HEK293T (cell line): ENCODE data around the gene INSM1.
"Not testable (repeated sequence)": the region's sequence is repeated elsewhere in the genome, so short reads cannot be mapped to it uniquely, and the experiment has no call there.

Experiments
- CTCF ChIA-PET: fragments of 350-600 bp; formaldehyde crosslinking; extraction: SDS; loops from one replicate; lab custom pipeline; 2021; ENCODE audit warnings: antibody characterized with exemption, inconsistent platforms; lab: Yijun Ruan, JAX
- POLR2A ChIA-PET: fragments of 350-600 bp; formaldehyde crosslinking; extraction: SDS; loops from one replicate; lab custom pipeline; 2020; ENCODE audit warnings: antibody characterized with exemption, inconsistent platforms; lab: Yijun Ruan, JAX
- DNase-seq: peaks from one replicate; pipeline ENCODE4 v3.0.0; 2012; ENCODE audit warnings: mixed read lengths; ENCODE audit errors: extremely low spot score
- ARNT ChIP-seq: fragments of 450-650 bp; IDR thresholded peaks from 2 replicates; pipeline ENCODE4 v1.6.1; 2017; ENCODE audit warnings: mild to moderate bottlenecking
- BHLHE40 ChIP-seq: fragments of 450-650 bp; IDR thresholded peaks from 2 replicates; pipeline ENCODE4 v1.6.1; 2016; ENCODE audit warnings: mild to moderate bottlenecking, moderate library complexity, borderline replicate concordance
- CTBP1 ChIP-seq: fragments of 450-650 bp; IDR thresholded peaks from 2 replicates; pipeline ENCODE4 v1.6.1; 2016; ENCODE audit warnings: borderline replicate concordance
- ELF4 ChIP-seq: fragments of 450-650 bp; IDR thresholded peaks from 2 replicates; pipeline ENCODE4 v1.6.1; 2017; ENCODE audit warnings: antibody characterized with exemption
- FOXA1 ChIP-seq: fragments of 450-650 bp; IDR thresholded peaks from 2 replicates; pipeline ENCODE4 v1.6.1; 2016; ENCODE audit warnings: mild to moderate bottlenecking
- FOXK2 ChIP-seq: fragments of 450-650 bp; IDR thresholded peaks from 2 replicates; pipeline ENCODE4 v1.6.1; 2016; ENCODE audit warnings: mild to moderate bottlenecking
- FOXM1 ChIP-seq: fragments of 450-650 bp; IDR thresholded peaks from 2 replicates; pipeline ENCODE4 v1.6.1; 2017; ENCODE audit warnings: mild to moderate bottlenecking, borderline replicate concordance
- HDGF ChIP-seq: fragments of 450-650 bp; IDR thresholded peaks from 2 replicates; pipeline ENCODE4 v1.6.1; 2017; ENCODE audit warnings: antibody characterized with exemption, borderline replicate concordance
- L3MBTL2 ChIP-seq: fragments of 450-650 bp; conservative IDR thresholded peaks from 2 replicates; pipeline ENCODE4 v1.6.1; 2016; ENCODE audit warnings: mild to moderate bottlenecking
- LEF1 ChIP-seq: fragments of 450-650 bp; IDR thresholded peaks from 2 replicates; pipeline ENCODE4 v1.6.1; 2017; ENCODE audit warnings: mild to moderate bottlenecking, borderline replicate concordance
- NFRKB ChIP-seq: fragments of 450-650 bp; IDR thresholded peaks from 2 replicates; pipeline ENCODE4 v1.6.1; 2016; ENCODE audit warnings: mild to moderate bottlenecking, moderate library complexity
- SP1 ChIP-seq: fragments of 450-650 bp; IDR thresholded peaks from 2 replicates; pipeline ENCODE4 v1.6.1; 2017
- SUZ12 ChIP-seq: fragments of 450-650 bp; IDR thresholded peaks from 2 replicates; pipeline ENCODE4 v1.6.1; 2016; ENCODE audit warnings: mild to moderate bottlenecking
- TARDBP ChIP-seq: fragments of 450-650 bp; IDR thresholded peaks from 2 replicates; pipeline ENCODE4 v1.6.1; 2016
- ZNF384 ChIP-seq: fragments of 450-650 bp; IDR thresholded peaks from 2 replicates; pipeline ENCODE4 v1.6.1; 2016
- TF ChIP-seq, protein P1 (sequence below): fragments of 450-650 bp; IDR thresholded peaks from 2 replicates; pipeline ENCODE4 v1.6.1; 2016

The INSM1 gene

DNA sequence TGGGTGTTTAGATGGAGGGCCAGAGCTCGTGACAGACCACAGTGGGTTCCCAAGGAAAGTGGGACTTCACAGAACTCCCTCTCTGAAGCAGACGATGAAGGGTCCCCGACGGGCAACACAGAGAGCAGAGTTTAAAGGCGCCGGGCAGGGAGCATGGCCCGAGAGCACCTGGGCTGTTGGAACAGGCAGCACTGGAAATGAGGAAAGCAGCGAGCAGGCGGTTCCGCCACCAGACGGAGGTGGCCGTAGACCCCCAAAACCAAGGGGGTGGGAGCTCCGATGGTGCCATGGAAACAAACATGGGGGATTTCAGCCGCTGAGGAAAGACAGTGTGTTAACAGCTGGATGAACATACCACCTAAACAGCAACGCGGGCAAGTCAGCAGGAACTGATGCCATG is 27.5 kb upstream of the INSM1 start:
- CTCF ChIA-PET: no interaction called here
- no peak for TF ChIP-seq FOXM1
- POLR2A ChIA-PET: no interaction called here
- DNase-seq: no peak

DNA sequence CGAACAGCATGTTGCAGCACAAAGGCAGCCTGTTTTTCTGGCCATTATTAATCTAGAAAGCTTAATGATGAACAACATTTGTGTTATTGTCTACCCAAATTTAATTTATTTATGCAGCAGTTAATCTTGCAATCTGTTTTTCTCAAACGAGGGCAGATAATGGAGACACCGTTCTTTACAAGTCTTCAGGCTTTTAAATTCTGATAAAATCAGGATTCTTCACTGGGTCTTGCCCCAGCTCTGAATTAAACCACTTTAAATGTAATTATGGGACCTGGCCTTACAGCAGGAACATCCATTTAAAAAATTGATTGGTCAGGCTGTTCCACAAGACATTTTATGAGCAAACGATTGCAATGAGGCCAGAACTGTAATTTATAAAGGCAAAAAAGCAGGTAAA is 26.5 kb upstream of the INSM1 start:
- ChIA-PET CTCF (no interaction called here), POLR2A (no interaction called here)
- TF ChIP-seq ZNF384: no peak
- TF ChIP-seq L3MBTL2: no peak
- TF ChIP-seq HDGF: no peak
- no peak for TF ChIP-seq SUZ12
- TF ChIP-seq SP1: no peak
- no peak for TF ChIP-seq ARNT
- no peak for TF ChIP-seq FOXK2
- no peak for TF ChIP-seq FOXA1
- no peak for TF ChIP-seq FOXM1
- TF ChIP-seq, protein P1, sequence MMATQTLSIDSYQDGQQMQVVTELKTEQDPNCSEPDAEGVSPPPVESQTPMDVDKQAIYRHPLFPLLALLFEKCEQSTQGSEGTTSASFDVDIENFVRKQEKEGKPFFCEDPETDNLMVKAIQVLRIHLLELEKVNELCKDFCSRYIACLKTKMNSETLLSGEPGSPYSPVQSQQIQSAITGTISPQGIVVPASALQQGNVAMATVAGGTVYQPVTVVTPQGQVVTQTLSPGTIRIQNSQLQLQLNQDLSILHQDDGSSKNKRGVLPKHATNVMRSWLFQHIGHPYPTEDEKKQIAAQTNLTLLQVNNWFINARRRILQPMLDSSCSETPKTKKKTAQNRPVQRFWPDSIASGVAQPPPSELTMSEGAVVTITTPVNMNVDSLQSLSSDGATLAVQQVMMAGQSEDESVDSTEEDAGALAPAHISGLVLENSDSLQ: no peak
- no peak for TF ChIP-seq CTBP1
- DNase-seq: no peak

DNA sequence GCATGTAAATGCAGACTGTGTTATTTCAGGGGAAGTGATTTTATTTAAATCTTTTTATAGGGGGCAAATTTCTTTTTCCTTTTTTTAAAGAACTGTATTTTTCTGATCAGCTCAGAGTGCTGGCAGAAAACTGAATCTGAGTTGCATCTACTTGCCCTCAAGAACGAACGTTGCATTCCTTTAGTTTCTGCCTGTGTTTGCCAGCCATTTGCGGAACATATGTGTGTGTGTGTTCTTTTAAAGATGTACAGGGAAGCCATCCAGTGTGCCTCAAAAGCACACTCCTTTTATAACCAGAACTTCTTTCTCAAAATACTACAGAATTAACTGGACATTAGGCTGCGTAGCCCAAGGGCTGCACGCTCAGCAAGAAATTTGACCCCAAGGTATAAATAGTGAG is 25.8 kb upstream of the INSM1 start:
- CTCF ChIA-PET: no interaction called here
- no peak for TF ChIP-seq HDGF
- no peak for TF ChIP-seq NFRKB
- no peak for TF ChIP-seq CTBP1
- no peak for TF ChIP-seq FOXM1
- TF ChIP-seq SP1: no peak
- no peak for TF ChIP-seq L3MBTL2
- TF ChIP-seq FOXA1: no peak
- no peak for TF ChIP-seq ZNF384
- TF ChIP-seq ELF4: no peak
- no peak for TF ChIP-seq LEF1
- no peak for TF ChIP-seq ARNT
- TF ChIP-seq TARDBP: no peak
- TF ChIP-seq, protein P1: no peak
- no peak for TF ChIP-seq SUZ12
- TF ChIP-seq FOXK2: no peak
- no peak for TF ChIP-seq BHLHE40
- POLR2A ChIA-PET: no interaction called here
- no peak for DNase-seq

DNA sequence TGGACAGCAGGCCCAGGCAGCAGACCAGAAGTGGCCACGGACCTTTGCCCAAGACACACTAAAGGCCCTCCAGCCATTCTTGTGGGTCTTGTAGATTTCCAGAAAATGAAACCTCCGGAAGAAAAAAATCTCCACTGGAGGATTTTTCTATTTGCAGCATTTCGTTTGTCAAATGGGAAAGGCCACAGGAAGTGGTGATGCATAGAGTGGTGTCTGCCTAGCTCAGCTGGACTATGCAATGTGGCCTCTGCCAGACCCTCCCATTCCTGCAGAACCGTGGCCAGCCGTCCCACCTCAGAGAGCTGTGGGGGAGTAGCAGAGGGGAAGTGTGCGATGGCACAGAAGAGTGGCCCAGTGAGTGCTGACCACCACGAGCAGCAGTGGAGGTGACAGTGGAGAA is 24.0 kb upstream of the INSM1 start:
- TF ChIP-seq L3MBTL2 (no peak), CTBP1 (no peak), BHLHE40 (no peak), LEF1 (no peak), NFRKB (no peak), FOXM1 (no peak), SUZ12 (no peak), TARDBP (no peak), ARNT (no peak), FOXK2 (no peak), ELF4 (no peak), ZNF384 (no peak)
- TF ChIP-seq, protein P1: no peak
- CTCF ChIA-PET: interaction anchor here (1.0 kb wide), 1 partner anchor 12 kb away, joined by 3 read pairs; no protein-coding TSS in a partner anchor
- DNase-seq: no peak
- POLR2A ChIA-PET: no interaction called here

DNA sequence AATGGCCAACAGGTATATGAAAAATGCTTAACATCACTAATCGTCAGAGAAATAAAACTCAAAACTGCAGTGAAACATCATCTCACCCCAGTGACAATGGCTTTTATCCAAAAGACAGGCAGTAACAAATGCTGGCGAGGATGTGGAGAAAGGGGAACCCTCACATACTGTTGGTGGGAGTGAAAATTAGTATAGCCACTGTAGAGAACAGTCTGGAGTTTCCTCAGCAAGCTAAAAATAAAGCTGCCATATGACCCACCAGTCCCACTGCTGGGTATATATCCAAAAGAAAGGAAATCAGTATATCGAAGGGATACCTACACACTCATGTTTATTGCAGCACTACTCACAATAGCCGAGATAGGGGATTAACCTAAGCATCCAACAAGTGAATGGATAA is 23.4 kb upstream of the INSM1 start:
- POLR2A ChIA-PET: no interaction called here
- TF ChIP-seq FOXA1 (no peak), SP1 (no peak), ARNT (no peak), FOXK2 (no peak), FOXM1 (no peak), L3MBTL2 (no peak), BHLHE40 (no peak), ZNF384 (no peak), LEF1 (no peak), NFRKB (no peak), HDGF (no peak), TARDBP (no peak), CTBP1 (no peak), SUZ12 (no peak), ELF4 (no peak)
- TF ChIP-seq, protein P1: no peak
- CTCF ChIA-PET: no interaction called here
- DNase-seq: no peak

DNA sequence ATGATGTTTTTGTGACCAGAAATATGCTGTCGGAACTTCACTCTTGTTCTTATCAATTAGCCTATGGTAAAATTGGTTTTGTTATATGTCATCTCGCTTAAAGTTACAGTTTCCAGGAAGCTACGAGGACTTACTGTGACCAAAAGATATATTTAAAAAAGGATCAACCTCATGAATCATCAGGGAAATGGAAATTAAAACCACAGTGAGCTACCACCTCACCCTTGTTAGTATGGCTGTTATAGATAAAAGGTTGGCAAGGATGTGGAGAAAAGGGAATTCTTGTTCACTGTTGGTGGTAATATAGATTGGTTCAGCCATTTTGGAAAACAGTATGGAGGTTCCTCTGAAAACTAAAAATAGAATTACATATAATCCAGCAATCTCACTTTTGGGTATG is 14.3 kb upstream of the INSM1 start:
- DNase-seq: no peak
- TF ChIP-seq FOXA1: no peak
- TF ChIP-seq ZNF384: no peak
- TF ChIP-seq HDGF: no peak
- TF ChIP-seq SP1: no peak
- TF ChIP-seq SUZ12: no peak
- no peak for TF ChIP-seq L3MBTL2
- ChIA-PET CTCF (no interaction called here), POLR2A (no interaction called here)

DNA sequence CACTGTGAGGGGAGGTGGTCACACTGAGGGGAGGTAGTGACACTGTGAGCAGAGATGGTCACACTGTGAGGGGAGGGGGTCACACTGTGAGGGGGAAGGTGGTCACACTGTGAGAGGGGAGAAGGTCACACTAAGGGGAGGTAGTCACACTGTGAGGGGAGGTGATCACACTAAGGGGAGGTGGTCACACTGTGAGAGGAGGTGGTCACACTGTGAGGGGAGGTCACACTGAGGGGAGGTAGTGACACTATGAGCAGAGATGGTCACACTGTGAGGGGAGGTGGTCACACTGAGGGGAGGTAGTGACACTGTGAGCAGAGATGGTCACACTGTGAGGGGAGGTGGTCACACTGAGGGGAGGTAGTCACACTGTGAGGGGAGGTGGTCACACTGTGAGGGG is 12.4 kb upstream of the INSM1 start:
- DNase-seq, CTCF ChIA-PET, POLR2A ChIA-PET: not testable (repeated sequence)
